ENCODE measurements around the gene TMEM217.

TMEM217 gene

GRCh38 chr6:37239526-37239925 lies 18.4 kb downstream of the TMEM217 start:
- CTCF ChIA-PET = interaction anchor here (0.7 to 1.1 kb wide), 2 partner anchors 87 to 323 kb away, joined by 3 read pairs; no protein-coding TSS in a partner anchor
- TF ChIP-seq ELF4 (IDR thresholded peaks at IDR 0.05) = no peak
- no peak for TF ChIP-seq FOXA1 (IDR thresholded peaks at IDR 0.05)
- no peak for TF ChIP-seq SUZ12 (IDR thresholded peaks at IDR 0.05)
- TF ChIP-seq HDGF (IDR thresholded peaks at IDR 0.05; ENCODE audit: borderline replicate concordance) = no peak
- no peak for TF ChIP-seq FOXK2 (IDR thresholded peaks at IDR 0.05)
- TF ChIP-seq L3MBTL2 (conservative IDR thresholded peaks at IDR 0.05) = no peak
- no peak for TF ChIP-seq SP1 (IDR thresholded peaks at IDR 0.05)
- TF ChIP-seq TARDBP (IDR thresholded peaks at IDR 0.05) = no peak
- TF ChIP-seq BHLHE40 (IDR thresholded peaks at IDR 0.05; ENCODE audit: borderline replicate concordance) = no peak
- no peak for TF ChIP-seq NFRKB (IDR thresholded peaks at IDR 0.05)
- no peak for TF ChIP-seq ZNF384 (IDR thresholded peaks at IDR 0.05)
- TF ChIP-seq FOXM1 (IDR thresholded peaks at IDR 0.05; ENCODE audit: borderline replicate concordance) = no peak
- no peak for TF ChIP-seq ARNT (IDR thresholded peaks at IDR 0.05)
- TF ChIP-seq CTBP1 (IDR thresholded peaks at IDR 0.05; ENCODE audit: borderline replicate concordance) = no peak
- no peak for TF ChIP-seq PKNOX1 (IDR thresholded peaks at IDR 0.05)
- TF ChIP-seq LEF1 (IDR thresholded peaks at IDR 0.05; ENCODE audit: borderline replicate concordance) = no peak
- DNase-seq (ENCODE audit: extremely low spot score) = no peak
- POLR2A ChIA-PET = interaction anchor here (1.8 kb wide), 1 partner anchor 18 kb away, joined by 10 read pairs; the partner anchor contains the start of genes TBC1D22B and TMEM217

DNA sequence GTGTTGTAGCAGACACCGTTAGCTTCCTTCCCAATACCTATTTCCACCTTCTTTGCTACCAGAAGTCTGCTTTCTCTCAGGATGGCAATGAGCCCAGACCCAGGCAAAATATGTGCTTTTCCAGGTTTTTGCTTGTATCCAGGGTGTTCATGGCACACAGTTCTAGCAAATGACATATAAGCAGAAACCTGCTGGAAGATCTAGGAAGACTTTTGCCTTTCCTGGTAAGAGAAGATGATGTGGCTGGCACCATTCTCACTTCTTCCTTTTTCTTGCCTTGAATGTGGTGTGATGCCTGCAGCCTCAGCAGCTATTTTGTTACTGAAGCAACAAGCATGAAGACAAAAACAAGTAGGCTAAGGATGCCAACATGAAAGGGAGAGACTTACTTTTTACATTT lies 19.6 kb downstream of the TMEM217 start:
- TF ChIP-seq NFRKB (IDR thresholded peaks at IDR 0.05) = no peak
- TF ChIP-seq CTBP1 (IDR thresholded peaks at IDR 0.05; ENCODE audit: borderline replicate concordance) = no peak
- no peak for TF ChIP-seq ELF4 (IDR thresholded peaks at IDR 0.05)
- no peak for TF ChIP-seq SUZ12 (IDR thresholded peaks at IDR 0.05)
- TF ChIP-seq SP1 (IDR thresholded peaks at IDR 0.05) = no peak
- TF ChIP-seq ZNF384 (IDR thresholded peaks at IDR 0.05) = no peak
- no peak for TF ChIP-seq HDGF (IDR thresholded peaks at IDR 0.05; ENCODE audit: borderline replicate concordance)
- TF ChIP-seq LEF1 (IDR thresholded peaks at IDR 0.05; ENCODE audit: borderline replicate concordance) = no peak
- TF ChIP-seq BHLHE40 (IDR thresholded peaks at IDR 0.05; ENCODE audit: borderline replicate concordance) = no peak
- TF ChIP-seq TARDBP (IDR thresholded peaks at IDR 0.05) = no peak
- TF ChIP-seq FOXM1 (IDR thresholded peaks at IDR 0.05; ENCODE audit: borderline replicate concordance) = no peak
- TF ChIP-seq ARNT (IDR thresholded peaks at IDR 0.05) = no peak
- TF ChIP-seq FOXA1 (IDR thresholded peaks at IDR 0.05) = no peak
- no peak for TF ChIP-seq FOXK2 (IDR thresholded peaks at IDR 0.05)
- TF ChIP-seq L3MBTL2 (conservative IDR thresholded peaks at IDR 0.05) = no peak
- POLR2A ChIA-PET = no interaction called here
- CTCF ChIA-PET = no interaction called here
- no peak for DNase-seq (ENCODE audit: extremely low spot score)

- no peak for DNase-seq (ENCODE audit: extremely low spot score)
- TF ChIP-seq ELF4 (IDR thresholded peaks at IDR 0.05) (no peak), FOXK2 (IDR thresholded peaks at IDR 0.05) (no peak), ZNF384 (IDR thresholded peaks at IDR 0.05) (no peak), L3MBTL2 (conservative IDR thresholded peaks at IDR 0.05) (no peak), BHLHE40 (IDR thresholded peaks at IDR 0.05; ENCODE audit: borderline replicate concordance) (no peak), NFRKB (IDR thresholded peaks at IDR 0.05) (no peak), SP1 (IDR thresholded peaks at IDR 0.05) (no peak), LEF1 (IDR thresholded peaks at IDR 0.05; ENCODE audit: borderline replicate concordance) (no peak), PKNOX1 (IDR thresholded peaks at IDR 0.05) (no peak), FOXM1 (IDR thresholded peaks at IDR 0.05; ENCODE audit: borderline replicate concordance) (no peak), TARDBP (IDR thresholded peaks at IDR 0.05) (no peak), ARNT (IDR thresholded peaks at IDR 0.05) (no peak), CTBP1 (IDR thresholded peaks at IDR 0.05; ENCODE audit: borderline replicate concordance) (no peak), HDGF (IDR thresholded peaks at IDR 0.05; ENCODE audit: borderline replicate concordance) (no peak), SUZ12 (IDR thresholded peaks at IDR 0.05) (no peak), FOXA1 (IDR thresholded peaks at IDR 0.05) (no peak)
- ChIA-PET POLR2A (no interaction called here), CTCF (no interaction called here)
Observed at GRCh38 chr6:37237789-37238188, 20.2 kb downstream of the TMEM217 start.

DNA sequence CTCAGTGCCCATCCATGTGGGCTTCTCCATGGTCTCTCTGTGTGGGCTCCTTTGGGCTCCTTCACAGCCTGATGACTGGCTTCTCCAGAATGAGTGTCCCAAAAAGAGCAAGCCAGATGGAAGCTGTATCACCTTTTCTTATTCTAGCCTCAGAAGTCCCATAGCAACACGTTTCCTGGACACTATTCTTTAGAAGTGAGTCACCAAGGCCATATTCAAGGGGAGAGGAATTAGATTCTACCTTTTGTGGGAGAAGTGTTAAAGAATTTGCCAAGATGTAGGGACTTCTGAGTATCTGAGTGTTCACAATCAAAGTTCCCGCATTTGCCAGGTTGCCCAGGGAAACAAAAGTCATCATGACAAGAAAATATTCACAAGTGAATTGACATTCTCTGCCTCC lies 21.0 kb downstream of the TMEM217 start:
- DNase-seq (ENCODE audit: extremely low spot score) = no peak
- TF ChIP-seq CTBP1 (IDR thresholded peaks at IDR 0.05; ENCODE audit: borderline replicate concordance) = no peak
- no peak for TF ChIP-seq FOXA1 (IDR thresholded peaks at IDR 0.05)
- no peak for TF ChIP-seq PKNOX1 (IDR thresholded peaks at IDR 0.05)
- no peak for TF ChIP-seq ELF4 (IDR thresholded peaks at IDR 0.05)
- no peak for TF ChIP-seq BHLHE40 (IDR thresholded peaks at IDR 0.05; ENCODE audit: borderline replicate concordance)
- TF ChIP-seq ARNT (IDR thresholded peaks at IDR 0.05) = no peak
- no peak for TF ChIP-seq SUZ12 (IDR thresholded peaks at IDR 0.05)
- no peak for TF ChIP-seq L3MBTL2 (conservative IDR thresholded peaks at IDR 0.05)
- TF ChIP-seq LEF1 (IDR thresholded peaks at IDR 0.05; ENCODE audit: borderline replicate concordance) = no peak
- TF ChIP-seq SP1 (IDR thresholded peaks at IDR 0.05) = no peak
- no peak for TF ChIP-seq FOXM1 (IDR thresholded peaks at IDR 0.05; ENCODE audit: borderline replicate concordance)
- TF ChIP-seq FOXK2 (IDR thresholded peaks at IDR 0.05) = no peak
- no peak for TF ChIP-seq ZNF384 (IDR thresholded peaks at IDR 0.05)
- no peak for TF ChIP-seq TARDBP (IDR thresholded peaks at IDR 0.05)
- TF ChIP-seq NFRKB (IDR thresholded peaks at IDR 0.05) = no peak
- ChIA-PET CTCF (no interaction called here), POLR2A (no interaction called here)

DNA sequence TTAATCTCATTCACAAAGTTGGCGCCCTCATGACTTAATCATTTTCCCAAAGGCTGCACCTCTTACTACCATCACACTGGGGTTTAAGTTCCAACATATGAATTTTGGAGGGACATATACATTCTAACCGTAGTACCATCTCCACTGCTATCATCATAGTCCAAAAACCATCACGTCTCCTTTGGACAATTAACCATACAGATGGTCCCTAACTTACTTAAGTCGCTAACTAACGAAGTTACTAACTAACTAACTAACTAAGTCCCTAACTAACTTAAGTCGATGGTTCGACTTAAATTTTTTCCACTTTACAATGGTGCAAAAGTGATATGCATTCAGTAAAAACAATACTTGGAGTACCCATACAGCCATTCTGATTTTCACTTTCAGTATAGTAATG lies 24.4 kb downstream of the TMEM217 start:
- POLR2A ChIA-PET = no interaction called here
- DNase-seq (ENCODE audit: extremely low spot score) = no peak
- CTCF ChIA-PET = no interaction called here
- TF ChIP-seq FOXK2 (IDR thresholded peaks at IDR 0.05) (no peak), BHLHE40 (IDR thresholded peaks at IDR 0.05; ENCODE audit: borderline replicate concordance) (no peak), ARNT (IDR thresholded peaks at IDR 0.05) (no peak), ZNF384 (IDR thresholded peaks at IDR 0.05) (no peak), LEF1 (IDR thresholded peaks at IDR 0.05; ENCODE audit: borderline replicate concordance) (no peak), FOXM1 (IDR thresholded peaks at IDR 0.05; ENCODE audit: borderline replicate concordance) (no peak), CTBP1 (IDR thresholded peaks at IDR 0.05; ENCODE audit: borderline replicate concordance) (no peak), FOXA1 (IDR thresholded peaks at IDR 0.05) (no peak), HDGF (IDR thresholded peaks at IDR 0.05; ENCODE audit: borderline replicate concordance) (no peak), SUZ12 (IDR thresholded peaks at IDR 0.05) (no peak), TARDBP (IDR thresholded peaks at IDR 0.05) (no peak), ELF4 (IDR thresholded peaks at IDR 0.05) (no peak), PKNOX1 (IDR thresholded peaks at IDR 0.05) (no peak), SP1 (IDR thresholded peaks at IDR 0.05) (no peak), NFRKB (IDR thresholded peaks at IDR 0.05) (no peak), L3MBTL2 (conservative IDR thresholded peaks at IDR 0.05) (no peak)

Data from HEK293T (cell line).